GM23338 (cell line): ENCODE data around the gene FAM118B.

Source experiments
- CREB1 ChIP-seq: fragments of 250-450 bp; sonication (Bioruptor Pico); IDR thresholded peaks from 2 replicates; pipeline ENCODE4 v1.5.0; 2020; ENCODE audit warnings: low read depth, mild to moderate bottlenecking, moderate library complexity
- EZH2 ChIP-seq: fragments of 200-600 bp; sonication (generic); IDR thresholded peaks from one replicate; pipeline ENCODE4 v1.8.0; 2017; ENCODE audit warnings: antibody characterized with exemption, mild to moderate bottlenecking, low read depth; ENCODE audit not compliant: unreplicated experiment
- EZH2phosphoT487 ChIP-seq: fragments of 200-600 bp; sonication (generic); IDR thresholded peaks from one replicate; pipeline ENCODE4 v1.8.1; 2018; ENCODE audit warnings: antibody characterized with exemption; ENCODE audit not compliant: unreplicated experiment
- JUNB ChIP-seq: IDR thresholded peaks from one replicate; pipeline ENCODE4 v1.6.1; 2016; ENCODE audit warnings: antibody characterized with exemption; ENCODE audit not compliant: unreplicated experiment
- POLR2AphosphoS5 ChIP-seq: IDR thresholded peaks from 2 replicates; pipeline ENCODE4 v1.6.1; 2016; ENCODE audit warnings: antibody characterized with exemption, low read depth
- ZNF114 ChIP-seq: fragments of 250-450 bp; sonication (Bioruptor Pico); IDR thresholded peaks from 2 replicates; pipeline ENCODE4 v1.5.0; 2020; ENCODE audit warnings: mild to moderate bottlenecking, moderate library complexity
- ZNF331 ChIP-seq: fragments of 250-450 bp; sonication (Bioruptor Pico); IDR thresholded peaks from 2 replicates; pipeline ENCODE4 v1.5.0; 2020; ENCODE audit warnings: low read depth, mild to moderate bottlenecking, moderate library complexity
- TF ChIP-seq, protein P1 (sequence below), 2 experiments: fragments of 200-600 bp in 1 of 2; sonication (generic) in 1 of 2; conservative IDR thresholded peaks; 2 replicates each; pipeline versions ENCODE4 v1.5.1 to v1.6.1; 2016 to 2017; ENCODE audit warnings: antibody characterized with exemption in 2 of 2, low read depth in 2 of 2, mild to moderate bottlenecking in 2 of 2, moderate library complexity in 1 of 2
- TF ChIP-seq, protein P2 (sequence below): IDR thresholded peaks from one replicate; pipeline ENCODE4 v1.6.1; 2018; ENCODE audit warnings: antibody characterized with exemption; ENCODE audit not compliant: unreplicated experiment
- TF ChIP-seq, protein P3 (sequence below): fragments of 250-450 bp; sonication (Bioruptor Pico); IDR thresholded peaks from 2 replicates; pipeline ENCODE4 v1.5.0; 2020; ENCODE audit warnings: mild to moderate bottlenecking, moderate library complexity

DNA sequence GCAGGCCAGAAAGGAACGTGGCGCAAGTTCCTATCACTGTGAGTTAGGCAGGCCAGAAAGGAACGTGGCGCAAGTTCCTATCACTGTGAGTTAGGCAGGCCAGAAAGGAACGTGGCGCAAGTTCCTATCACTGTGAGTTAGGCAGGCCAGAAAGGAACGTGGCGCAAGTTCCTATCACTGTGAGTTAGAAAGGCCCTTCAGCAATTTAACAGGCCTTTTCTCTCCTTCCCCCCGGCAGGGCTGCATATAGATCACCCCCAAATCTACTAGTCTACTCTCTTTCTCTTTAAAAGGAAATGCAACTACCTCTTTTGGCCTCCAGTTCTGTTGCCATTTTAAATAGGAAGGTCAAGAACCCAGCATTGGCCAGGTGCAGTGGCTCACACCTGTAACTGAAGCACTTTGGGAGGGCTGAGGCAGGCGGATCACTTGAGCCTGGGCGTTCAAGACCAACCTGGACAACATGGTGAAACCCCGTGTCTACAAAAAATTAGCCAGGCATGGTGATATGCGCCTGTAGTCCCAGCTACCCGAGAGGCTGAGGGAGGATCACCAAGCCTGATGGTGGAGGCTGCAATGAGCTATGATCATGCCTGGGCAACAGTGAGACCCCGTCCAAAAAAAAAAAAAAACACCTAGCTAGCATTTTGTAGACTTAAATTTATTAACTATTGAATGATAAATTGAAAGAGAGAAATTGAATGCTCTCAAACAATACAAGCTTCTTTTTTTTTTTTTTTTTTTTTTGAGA lies 14.9 kb downstream of the FAM118B start:
- TF ChIP-seq, protein P1, sequence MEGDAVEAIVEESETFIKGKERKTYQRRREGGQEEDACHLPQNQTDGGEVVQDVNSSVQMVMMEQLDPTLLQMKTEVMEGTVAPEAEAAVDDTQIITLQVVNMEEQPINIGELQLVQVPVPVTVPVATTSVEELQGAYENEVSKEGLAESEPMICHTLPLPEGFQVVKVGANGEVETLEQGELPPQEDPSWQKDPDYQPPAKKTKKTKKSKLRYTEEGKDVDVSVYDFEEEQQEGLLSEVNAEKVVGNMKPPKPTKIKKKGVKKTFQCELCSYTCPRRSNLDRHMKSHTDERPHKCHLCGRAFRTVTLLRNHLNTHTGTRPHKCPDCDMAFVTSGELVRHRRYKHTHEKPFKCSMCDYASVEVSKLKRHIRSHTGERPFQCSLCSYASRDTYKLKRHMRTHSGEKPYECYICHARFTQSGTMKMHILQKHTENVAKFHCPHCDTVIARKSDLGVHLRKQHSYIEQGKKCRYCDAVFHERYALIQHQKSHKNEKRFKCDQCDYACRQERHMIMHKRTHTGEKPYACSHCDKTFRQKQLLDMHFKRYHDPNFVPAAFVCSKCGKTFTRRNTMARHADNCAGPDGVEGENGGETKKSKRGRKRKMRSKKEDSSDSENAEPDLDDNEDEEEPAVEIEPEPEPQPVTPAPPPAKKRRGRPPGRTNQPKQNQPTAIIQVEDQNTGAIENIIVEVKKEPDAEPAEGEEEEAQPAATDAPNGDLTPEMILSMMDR (conservative IDR thresholded peaks at IDR 0.05; ENCODE audit: low read depth in 2 of 2) = no peak
- TF ChIP-seq EZH2 (no peak), EZH2phosphoT487 (no peak), POLR2AphosphoS5 (no peak), ZNF114 (CRISPR knock-in tag) (no peak), JUNB (no peak), CREB1 (no peak), ZNF331 (CRISPR knock-in tag) (no peak)
- TF ChIP-seq, protein P2, sequence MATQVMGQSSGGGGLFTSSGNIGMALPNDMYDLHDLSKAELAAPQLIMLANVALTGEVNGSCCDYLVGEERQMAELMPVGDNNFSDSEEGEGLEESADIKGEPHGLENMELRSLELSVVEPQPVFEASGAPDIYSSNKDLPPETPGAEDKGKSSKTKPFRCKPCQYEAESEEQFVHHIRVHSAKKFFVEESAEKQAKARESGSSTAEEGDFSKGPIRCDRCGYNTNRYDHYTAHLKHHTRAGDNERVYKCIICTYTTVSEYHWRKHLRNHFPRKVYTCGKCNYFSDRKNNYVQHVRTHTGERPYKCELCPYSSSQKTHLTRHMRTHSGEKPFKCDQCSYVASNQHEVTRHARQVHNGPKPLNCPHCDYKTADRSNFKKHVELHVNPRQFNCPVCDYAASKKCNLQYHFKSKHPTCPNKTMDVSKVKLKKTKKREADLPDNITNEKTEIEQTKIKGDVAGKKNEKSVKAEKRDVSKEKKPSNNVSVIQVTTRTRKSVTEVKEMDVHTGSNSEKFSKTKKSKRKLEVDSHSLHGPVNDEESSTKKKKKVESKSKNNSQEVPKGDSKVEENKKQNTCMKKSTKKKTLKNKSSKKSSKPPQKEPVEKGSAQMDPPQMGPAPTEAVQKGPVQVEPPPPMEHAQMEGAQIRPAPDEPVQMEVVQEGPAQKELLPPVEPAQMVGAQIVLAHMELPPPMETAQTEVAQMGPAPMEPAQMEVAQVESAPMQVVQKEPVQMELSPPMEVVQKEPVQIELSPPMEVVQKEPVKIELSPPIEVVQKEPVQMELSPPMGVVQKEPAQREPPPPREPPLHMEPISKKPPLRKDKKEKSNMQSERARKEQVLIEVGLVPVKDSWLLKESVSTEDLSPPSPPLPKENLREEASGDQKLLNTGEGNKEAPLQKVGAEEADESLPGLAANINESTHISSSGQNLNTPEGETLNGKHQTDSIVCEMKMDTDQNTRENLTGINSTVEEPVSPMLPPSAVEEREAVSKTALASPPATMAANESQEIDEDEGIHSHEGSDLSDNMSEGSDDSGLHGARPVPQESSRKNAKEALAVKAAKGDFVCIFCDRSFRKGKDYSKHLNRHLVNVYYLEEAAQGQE = no peak
- TF ChIP-seq, protein P3, sequence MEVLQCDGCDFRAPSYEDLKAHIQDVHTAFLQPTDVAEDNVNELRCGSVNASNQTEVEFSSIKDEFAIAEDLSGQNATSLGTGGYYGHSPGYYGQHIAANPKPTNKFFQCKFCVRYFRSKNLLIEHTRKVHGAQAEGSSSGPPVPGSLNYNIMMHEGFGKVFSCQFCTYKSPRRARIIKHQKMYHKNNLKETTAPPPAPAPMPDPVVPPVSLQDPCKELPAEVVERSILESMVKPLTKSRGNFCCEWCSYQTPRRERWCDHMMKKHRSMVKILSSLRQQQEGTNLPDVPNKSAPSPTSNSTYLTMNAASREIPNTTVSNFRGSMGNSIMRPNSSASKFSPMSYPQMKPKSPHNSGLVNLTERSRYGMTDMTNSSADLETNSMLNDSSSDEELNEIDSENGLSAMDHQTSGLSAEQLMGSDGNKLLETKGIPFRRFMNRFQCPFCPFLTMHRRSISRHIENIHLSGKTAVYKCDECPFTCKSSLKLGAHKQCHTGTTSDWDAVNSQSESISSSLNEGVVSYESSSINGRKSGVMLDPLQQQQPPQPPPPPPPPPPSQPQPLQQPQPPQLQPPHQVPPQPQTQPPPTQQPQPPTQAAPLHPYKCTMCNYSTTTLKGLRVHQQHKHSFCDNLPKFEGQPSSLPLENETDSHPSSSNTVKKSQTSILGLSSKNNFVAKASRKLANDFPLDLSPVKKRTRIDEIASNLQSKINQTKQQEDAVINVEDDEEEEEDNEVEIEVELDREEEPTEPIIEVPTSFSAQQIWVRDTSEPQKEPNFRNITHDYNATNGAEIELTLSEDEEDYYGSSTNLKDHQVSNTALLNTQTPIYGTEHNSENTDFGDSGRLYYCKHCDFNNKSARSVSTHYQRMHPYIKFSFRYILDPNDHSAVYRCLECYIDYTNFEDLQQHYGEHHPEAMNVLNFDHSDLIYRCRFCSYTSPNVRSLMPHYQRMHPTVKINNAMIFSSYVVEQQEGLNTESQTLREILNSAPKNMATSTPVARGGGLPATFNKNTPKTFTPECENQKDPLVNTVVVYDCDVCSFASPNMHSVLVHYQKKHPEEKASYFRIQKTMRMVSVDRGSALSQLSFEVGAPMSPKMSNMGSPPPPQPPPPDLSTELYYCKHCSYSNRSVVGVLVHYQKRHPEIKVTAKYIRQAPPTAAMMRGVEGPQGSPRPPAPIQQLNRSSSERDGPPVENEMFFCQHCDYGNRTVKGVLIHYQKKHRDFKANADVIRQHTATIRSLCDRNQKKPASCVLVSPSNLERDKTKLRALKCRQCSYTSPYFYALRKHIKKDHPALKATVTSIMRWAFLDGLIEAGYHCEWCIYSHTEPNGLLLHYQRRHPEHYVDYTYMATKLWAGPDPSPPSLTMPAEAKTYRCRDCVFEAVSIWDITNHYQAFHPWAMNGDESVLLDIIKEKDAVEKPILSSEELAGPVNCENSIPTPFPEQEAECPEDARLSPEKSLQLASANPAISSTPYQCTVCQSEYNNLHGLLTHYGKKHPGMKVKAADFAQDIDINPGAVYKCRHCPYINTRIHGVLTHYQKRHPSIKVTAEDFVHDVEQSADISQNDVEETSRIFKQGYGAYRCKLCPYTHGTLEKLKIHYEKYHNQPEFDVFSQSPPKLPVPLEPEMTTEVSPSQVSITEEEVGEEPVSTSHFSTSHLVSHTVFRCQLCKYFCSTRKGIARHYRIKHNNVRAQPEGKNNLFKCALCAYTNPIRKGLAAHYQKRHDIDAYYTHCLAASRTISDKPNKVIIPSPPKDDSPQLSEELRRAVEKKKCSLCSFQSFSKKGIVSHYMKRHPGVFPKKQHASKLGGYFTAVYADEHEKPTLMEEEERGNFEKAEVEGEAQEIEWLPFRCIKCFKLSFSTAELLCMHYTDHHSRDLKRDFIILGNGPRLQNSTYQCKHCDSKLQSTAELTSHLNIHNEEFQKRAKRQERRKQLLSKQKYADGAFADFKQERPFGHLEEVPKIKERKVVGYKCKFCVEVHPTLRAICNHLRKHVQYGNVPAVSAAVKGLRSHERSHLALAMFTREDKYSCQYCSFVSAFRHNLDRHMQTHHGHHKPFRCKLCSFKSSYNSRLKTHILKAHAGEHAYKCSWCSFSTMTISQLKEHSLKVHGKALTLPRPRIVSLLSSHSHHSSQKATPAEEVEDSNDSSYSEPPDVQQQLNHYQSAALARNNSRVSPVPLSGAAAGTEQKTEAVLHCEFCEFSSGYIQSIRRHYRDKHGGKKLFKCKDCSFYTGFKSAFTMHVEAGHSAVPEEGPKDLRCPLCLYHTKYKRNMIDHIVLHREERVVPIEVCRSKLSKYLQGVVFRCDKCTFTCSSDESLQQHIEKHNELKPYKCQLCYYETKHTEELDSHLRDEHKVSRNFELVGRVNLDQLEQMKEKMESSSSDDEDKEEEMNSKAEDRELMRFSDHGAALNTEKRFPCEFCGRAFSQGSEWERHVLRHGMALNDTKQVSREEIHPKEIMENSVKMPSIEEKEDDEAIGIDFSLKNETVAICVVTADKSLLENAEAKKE (CRISPR knock-in tag) = no peak
